Measurements from ENCODE around the gene NPFFR2.

NPFFR2 gene

GRCh38 chr4:72016011-72016410 lies 15.8 kb upstream of the NPFFR2 start:
- no peak overlapping the region for H3K4me3 ChIP-seq (ENCODE audit: low read length)
- TF ChIP-seq CTCF (IDR thresholded peaks at IDR 0.05; ENCODE audit: insufficient read depth, low read depth, low read length, missing control alignments) = no peak
- DNase-seq (ENCODE audit: low read depth) = no peak

- no peak for DNase-seq (ENCODE audit: low read depth)
- TF ChIP-seq CTCF (IDR thresholded peaks at IDR 0.05; ENCODE audit: insufficient read depth, low read depth, low read length, missing control alignments) = no peak
- H3K4me3 ChIP-seq (ENCODE audit: low read length) = no peak overlapping the region
Measured at GRCh38 chr4:72019688-72020087, 12.1 kb upstream of the NPFFR2 start.

- TF ChIP-seq CTCF (IDR thresholded peaks at IDR 0.05; ENCODE audit: insufficient read depth, low read depth, low read length, missing control alignments) = no peak
- H3K4me3 ChIP-seq (ENCODE audit: low read length) = no peak overlapping the region
- DNase-seq (ENCODE audit: low read depth) = no peak
Measured at GRCh38 chr4:72022553-72022952, 9.2 kb upstream of the NPFFR2 start.

GRCh38 chr4:72055566-72055965 lies 23.8 kb downstream of the NPFFR2 start:
- H3K4me3 ChIP-seq (ENCODE audit: low read length) = no peak overlapping the region
- no peak for TF ChIP-seq CTCF (IDR thresholded peaks at IDR 0.05; ENCODE audit: insufficient read depth, low read depth, low read length, missing control alignments)
- DNase-seq (ENCODE audit: low read depth) = no peak

GRCh38 chr4:72063726-72064125 lies 31.9 kb downstream of the NPFFR2 start:
- TF ChIP-seq CTCF (IDR thresholded peaks at IDR 0.05; ENCODE audit: insufficient read depth, low read depth, low read length, missing control alignments) = no peak
- no peak for DNase-seq (ENCODE audit: low read depth)
- no peak overlapping the region for H3K4me3 ChIP-seq (ENCODE audit: low read length)

- DNase-seq (ENCODE audit: low read depth) = no peak
- no peak for TF ChIP-seq CTCF (IDR thresholded peaks at IDR 0.05; ENCODE audit: insufficient read depth, low read depth, low read length, missing control alignments)
- H3K4me3 ChIP-seq (ENCODE audit: low read length) = no peak overlapping the region
Measured at GRCh38 chr4:72067051-72067450, 35.3 kb downstream of the NPFFR2 start.

- no peak overlapping the region for H3K4me3 ChIP-seq (ENCODE audit: low read length)
- peak; percentile 11 for DNase-seq (ENCODE audit: low read depth)
Measured at GRCh38 chr4:72073816-72074215, 42.0 kb downstream of the NPFFR2 start.

More at GRCh38 chr4:72073816-72074215, 42.0 kb downstream of the NPFFR2 start:
- no peak for TF ChIP-seq CTCF (IDR thresholded peaks at IDR 0.05; ENCODE audit: insufficient read depth, low read depth, low read length, missing control alignments)
